ENCODE data around the gene EHBP1L1.
A peak's percentile ranks its signal among the peaks of the same experiment; 100 is the strongest.
"Not testable (repeated sequence)": the region's sequence is repeated elsewhere in the genome, so short reads cannot be mapped to it uniquely, and the experiment has no call there.

EHBP1L1 gene

DNA sequence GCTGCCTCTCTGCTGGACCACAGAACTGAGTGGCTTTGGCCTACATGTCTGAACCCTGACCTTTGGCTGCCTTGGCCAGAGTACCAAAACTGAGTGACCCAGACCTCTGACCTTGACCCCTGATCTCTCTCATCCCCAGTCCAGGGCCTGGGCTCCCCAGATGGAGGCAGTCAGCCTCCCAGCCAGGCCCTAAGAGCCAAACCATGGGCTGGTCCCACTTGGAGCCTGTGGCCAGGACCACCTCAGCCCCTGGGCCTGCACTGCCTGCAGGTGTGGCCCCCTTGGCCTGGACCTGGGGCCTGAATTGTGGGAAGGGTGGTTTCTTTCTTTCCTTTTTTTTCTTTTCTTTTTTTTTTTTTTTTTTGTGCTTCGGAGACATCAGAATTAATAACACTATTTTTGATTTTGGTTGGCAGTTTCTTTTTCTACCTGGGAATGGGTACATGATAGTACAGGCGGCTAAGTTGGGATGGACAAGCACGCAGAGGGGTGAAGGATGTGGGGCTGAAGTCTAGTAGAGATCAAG is 61.2 kb downstream of the EHBP1L1 start:
- DNase-seq, result no peak

DNA sequence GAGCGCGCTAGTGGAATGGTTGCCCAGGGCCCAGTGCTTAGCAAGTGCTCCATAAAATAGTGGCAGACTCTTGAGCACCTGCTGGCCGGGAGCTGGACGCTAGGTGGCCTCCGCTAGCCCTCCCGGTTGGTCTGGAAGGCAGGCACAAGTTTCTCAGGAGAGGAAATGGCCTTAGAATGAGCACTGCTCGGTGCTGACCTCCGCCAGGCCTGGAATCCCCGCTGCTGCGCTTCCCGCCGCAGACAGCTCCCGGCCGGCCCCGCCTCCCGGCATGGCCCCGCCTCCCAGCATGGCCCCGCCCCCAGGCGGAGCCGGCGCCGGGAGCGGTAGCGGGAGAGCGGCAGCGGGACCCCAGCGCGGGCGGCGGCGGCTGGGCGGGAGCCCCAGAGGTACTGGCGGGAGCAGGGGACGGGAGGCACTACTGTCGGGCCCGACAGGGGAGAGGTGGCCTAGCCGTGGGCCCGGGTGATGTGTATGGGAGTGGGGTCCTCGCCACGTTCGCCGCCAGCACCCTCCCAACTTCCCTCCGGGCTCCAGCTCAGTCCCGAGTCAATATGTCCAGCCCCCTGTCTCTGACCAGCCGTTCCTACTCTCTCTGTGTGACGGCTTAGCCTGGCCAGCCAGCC is 62.1 kb downstream of the EHBP1L1 start, which contains the start of gene SIPA1:
Gene SIPA1 (plus strand): TSS at position 308 of the 626 bp plus-strand sequence. CDS start 2,821 bp downstream, outside the sequence.
- DNase-seq, result peak; percentile 48 to 51

DNA sequence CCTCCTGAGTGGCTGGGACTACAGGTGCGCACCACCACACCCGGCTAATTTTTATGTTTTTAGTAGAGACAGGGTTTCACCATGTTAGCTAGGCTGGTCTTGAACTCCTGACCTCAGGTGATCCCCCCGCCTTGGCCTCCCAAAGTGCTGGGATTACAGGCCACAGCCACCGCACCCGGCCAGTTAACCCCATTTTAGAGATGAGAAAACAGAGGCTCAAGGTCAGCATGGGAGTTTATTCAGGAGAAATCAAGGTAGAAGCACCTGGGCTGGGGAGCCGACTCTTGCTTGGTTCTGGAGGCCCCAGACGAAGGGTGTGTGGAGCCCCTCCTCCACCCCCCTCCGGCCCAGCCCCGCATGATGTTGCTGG is 63.4 kb downstream of the EHBP1L1 start:
- DNase-seq, result not testable (repeated sequence)

DNA sequence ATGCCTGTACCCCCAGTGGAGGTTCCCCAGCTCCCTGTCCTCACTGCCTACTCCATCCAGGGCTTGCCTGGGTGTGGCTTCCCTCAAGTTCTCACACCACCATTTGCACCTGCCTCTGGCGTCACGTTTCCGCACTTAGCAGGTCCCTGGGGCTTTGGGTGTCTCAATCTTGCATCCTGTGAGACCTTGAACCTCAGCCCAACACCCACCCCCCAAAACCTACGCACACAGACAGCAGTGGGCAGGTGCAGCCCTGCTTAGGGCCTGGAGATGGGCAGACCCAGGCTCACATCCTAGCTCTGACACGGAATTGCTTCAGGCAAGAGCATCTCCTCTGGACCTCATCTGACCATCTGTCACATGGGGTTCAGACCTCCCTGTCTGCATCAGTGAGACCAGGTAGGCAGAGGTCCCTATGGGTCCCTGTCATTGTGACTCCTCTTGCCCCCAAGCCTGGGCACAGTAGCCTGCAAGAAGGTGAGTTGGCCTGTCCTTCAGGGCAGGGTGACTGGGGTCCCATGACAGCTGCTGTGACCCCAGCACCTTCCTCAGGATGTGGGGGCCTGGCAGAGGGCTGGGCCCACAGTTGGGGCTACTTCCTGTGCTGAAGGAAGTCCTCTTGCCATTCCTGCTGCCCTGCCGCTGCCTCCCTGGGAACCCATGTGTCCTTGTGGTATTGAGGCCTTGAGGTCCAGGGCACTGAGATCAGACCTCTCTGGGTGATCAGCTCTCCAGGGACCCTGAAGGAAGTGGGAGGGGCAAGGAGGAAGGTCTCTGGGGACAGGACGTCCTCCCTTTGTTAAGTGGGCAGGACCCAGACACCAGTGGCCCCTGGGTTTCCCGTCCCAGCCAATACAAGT is 64.0 kb downstream of the EHBP1L1 start:
- peak; percentile 39 to 41 for DNase-seq

DNA sequence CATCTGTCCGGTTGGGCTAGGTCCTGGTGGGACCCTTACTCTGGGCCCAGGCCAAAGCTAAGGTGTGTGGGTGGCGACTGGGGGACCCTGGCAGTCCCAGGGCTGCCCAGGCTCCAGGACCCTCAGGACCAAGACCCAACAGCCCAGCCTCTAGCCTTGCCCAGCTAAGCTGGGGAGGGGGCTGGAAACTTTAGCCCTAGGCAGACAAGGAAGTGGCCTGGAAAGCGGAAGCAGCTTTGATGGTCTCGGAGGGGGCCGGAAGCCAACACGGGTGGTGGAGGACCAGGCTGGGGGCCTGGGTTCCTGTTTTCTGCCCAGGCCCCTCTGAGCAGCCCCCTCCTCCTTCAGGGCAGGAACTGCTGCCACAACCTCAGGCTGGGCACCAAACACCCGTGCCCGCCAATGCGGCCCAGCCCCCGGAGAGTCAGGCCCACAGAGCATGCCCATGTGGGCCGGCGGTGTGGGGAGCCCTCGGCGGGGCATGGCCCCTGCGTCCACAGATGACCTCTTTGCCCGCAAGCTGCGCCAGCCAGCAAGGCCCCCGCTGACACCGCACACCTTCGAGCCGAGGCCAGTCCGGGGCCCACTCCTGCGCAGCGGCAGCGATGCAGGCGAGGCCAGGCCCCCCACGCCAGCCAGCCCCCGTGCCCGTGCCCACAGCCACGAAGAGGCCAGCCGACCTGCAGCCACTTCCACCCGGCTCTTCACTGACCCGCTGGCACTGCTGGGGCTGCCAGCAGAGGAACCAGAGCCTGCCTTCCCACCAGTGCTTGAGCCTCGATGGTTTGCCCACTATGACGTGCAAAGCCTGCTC is 64.8 kb downstream of the EHBP1L1 start:
- no peak for DNase-seq

DNA sequence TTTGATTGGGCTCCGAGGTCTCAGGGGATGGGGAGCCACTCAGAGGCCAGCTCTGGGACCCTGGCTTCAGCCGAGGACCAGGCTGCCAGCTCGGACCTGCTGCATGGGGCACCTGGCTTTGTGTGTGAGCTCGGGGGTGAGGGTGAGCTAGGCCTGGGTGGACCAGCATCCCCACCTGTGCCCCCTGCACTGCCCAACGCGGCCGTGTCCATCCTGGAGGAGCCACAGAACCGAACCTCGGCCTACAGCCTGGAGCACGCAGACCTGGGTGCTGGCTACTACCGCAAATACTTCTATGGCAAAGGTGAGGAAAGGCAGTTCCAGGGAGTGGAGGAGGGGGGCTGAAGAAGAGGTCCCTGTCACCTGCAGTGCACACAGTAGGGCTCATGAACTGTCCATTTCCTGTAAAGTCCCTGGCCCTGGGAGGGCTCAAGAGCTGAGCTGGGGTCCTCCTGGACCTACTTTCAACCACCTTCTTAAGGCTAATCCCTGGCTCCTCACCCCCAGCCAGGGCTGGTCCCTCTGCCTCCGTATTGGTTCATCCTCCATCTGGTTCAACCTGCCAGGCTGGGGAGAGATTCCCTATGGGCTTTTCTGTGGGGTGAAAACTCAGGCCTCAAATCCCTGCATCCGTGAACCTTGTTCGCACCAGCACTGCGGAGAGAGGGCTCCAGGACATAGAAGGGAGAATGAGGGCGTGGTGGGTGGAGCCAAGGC is 65.6 kb downstream of the EHBP1L1 start:
- DNase-seq, result no peak
